Hepatocyte (in vitro differentiated cells): ENCODE measurements around the gene CCDC201. TPM values are rescaled to one million over a fixed set of nuclear protein-coding genes. Genes with fewer than 3 reads are reported as not detected.

Experiments used
- DNase-seq: peaks from one replicate; pipeline ENCODE4 v3.0.0-alpha.2; 2016; ENCODE audit warnings: low spot score
- H2AFZ ChIP-seq: fragments of 200-600 bp; sonication (generic); 2 replicates; pipeline ENCODE4 v1.6.0; 2016; ENCODE audit warnings: antibody characterized with exemption, mild to moderate bottlenecking
- H3K27ac ChIP-seq: fragments of 200-600 bp; sonication (generic); 2 replicates; pipeline ENCODE4 v1.5.1; 2016; ENCODE audit warnings: mild to moderate bottlenecking
- H3K27me3 ChIP-seq: fragments of 200-600 bp; sonication (generic); 2 replicates; pipeline ENCODE4 v1.6.1; 2016
- H3K36me3 ChIP-seq: fragments of 200-600 bp; sonication (generic); replicated peaks from 2 replicates; pipeline ENCODE4 v1.5.1; 2016; ENCODE audit warnings: low read depth; ENCODE audit not compliant: insufficient read depth
- H3K4me1 ChIP-seq: fragments of 200-600 bp; sonication (generic); 2 replicates; pipeline ENCODE4 v1.5.1; 2016; ENCODE audit warnings: mild to moderate bottlenecking, moderate library complexity; ENCODE audit not compliant: insufficient read depth
- H3K4me2 ChIP-seq: fragments of 200-600 bp; sonication (generic); 2 replicates; pipeline ENCODE4 v1.6.0; 2016
- H3K4me3 ChIP-seq: fragments of 200-600 bp; sonication (generic); 2 replicates; pipeline ENCODE4 v1.5.1; 2016; ENCODE audit warnings: mild to moderate bottlenecking
- H3K79me2 ChIP-seq: fragments of 200-600 bp; sonication (generic); 2 replicates; pipeline ENCODE4 v1.6.0; 2017; ENCODE audit warnings: mild to moderate bottlenecking
- H3K9me2 ChIP-seq: fragments of 200-600 bp; sonication (generic); replicated peaks from 2 replicates; pipeline ENCODE4 v1.6.0; 2017; ENCODE audit warnings: mild to moderate bottlenecking; ENCODE audit not compliant: insufficient read depth
- H3K9me3 ChIP-seq: fragments of 200-600 bp; sonication (generic); 2 replicates; pipeline ENCODE4 v1.5.1; 2016; ENCODE audit warnings: low read depth, mild to moderate bottlenecking
- H4K20me1 ChIP-seq: fragments of 200-600 bp; sonication (generic); 2 replicates; pipeline ENCODE4 v1.6.0; 2016; ENCODE audit warnings: mild to moderate bottlenecking; ENCODE audit not compliant: insufficient read depth, poor library complexity, severe bottlenecking
- EZH2 ChIP-seq: fragments of 200-600 bp; sonication (generic); IDR thresholded peaks from 2 replicates; pipeline ENCODE4 v1.6.1; 2016; ENCODE audit warnings: antibody characterized with exemption, mild to moderate bottlenecking, borderline replicate concordance
- EZH2phosphoT487 ChIP-seq: fragments of 200-600 bp; sonication (generic); IDR thresholded peaks from one replicate; pipeline ENCODE4 v1.6.1; 2018; ENCODE audit warnings: antibody characterized with exemption, mild to moderate bottlenecking, low read depth, moderate library complexity; ENCODE audit not compliant: unreplicated experiment, severe bottlenecking
- WGBS: methylation state at CpG from one replicate; pipeline ENCODE4 v1.1.6; 2016; ENCODE audit warnings: low lambda C conversion rate; ENCODE audit errors: missing lambda C conversion rate; 5-methylcytosine and 5-hydroxymethylcytosine counted together
- polyA plus RNA-seq: library from polyadenylated mRNA; unstranded; fragments of >200 nt; fragmentation: Nextera tagmentation; extraction: Ambion mirVana; gene quantifications from 2 replicates; pipeline ENCODE4 v1.2.1, GENCODE V29; 2016
- total RNA-seq: library from RNA; depleted of rRNA; stranded (reverse); fragments of >200 nt; gene quantifications from 2 replicates; pipeline ENCODE4 v1.2.3, GENCODE V29; 2014
- TF ChIP-seq, protein P1 (sequence below): fragments of 200-600 bp; sonication (generic); IDR thresholded peaks from 2 replicates; pipeline ENCODE4 v1.5.1; 2016; ENCODE audit warnings: antibody characterized with exemption, mild to moderate bottlenecking; ENCODE audit not compliant: poor library complexity

CCDC201 gene
- total and polyA plus RNA-seq, 2 experiments from 2014 or later = not detected

DNA sequence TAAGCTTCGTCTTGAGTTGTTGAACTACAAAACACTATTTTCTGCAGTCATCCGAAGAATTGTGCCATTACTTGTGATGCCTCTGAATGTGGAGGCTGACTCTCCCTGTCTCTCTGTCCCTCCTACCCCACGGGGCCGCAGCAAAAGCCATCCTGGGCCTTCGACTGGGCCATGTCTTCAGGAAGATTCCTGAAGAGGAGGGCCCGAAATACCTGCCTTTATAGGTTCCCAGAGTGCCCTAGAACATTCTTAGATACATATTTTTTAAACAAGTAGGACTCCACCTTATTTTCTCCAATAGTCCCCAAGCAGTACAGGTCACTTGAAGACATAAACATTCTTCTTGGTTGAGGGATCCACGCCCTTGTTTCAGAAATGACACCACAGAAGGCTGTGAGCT, 40.1 kb upstream of the CCDC201 start:
- no peaks in the 10 kb centered on the region for H3K9me2 ChIP-seq
- H3K27ac ChIP-seq = no peak overlapping the region
- peaks cover 2% of the 10 kb centered on the region for H3K27me3 ChIP-seq
- no peaks in the 10 kb centered on the region for H3K9me3 ChIP-seq
- H3K4me1 ChIP-seq = no peaks in the 10 kb centered on the region
- H2AFZ ChIP-seq = no peak overlapping the region
- H3K4me2 ChIP-seq = no peak overlapping the region
- WGBS = 87% methylated on average over 7 of the region's 7 CpGs
- no peaks in the 10 kb centered on the region for H3K36me3 ChIP-seq
- H4K20me1 ChIP-seq = peaks cover 9% of the 10 kb centered on the region
- no peak for DNase-seq
- TF ChIP-seq, protein P1, sequence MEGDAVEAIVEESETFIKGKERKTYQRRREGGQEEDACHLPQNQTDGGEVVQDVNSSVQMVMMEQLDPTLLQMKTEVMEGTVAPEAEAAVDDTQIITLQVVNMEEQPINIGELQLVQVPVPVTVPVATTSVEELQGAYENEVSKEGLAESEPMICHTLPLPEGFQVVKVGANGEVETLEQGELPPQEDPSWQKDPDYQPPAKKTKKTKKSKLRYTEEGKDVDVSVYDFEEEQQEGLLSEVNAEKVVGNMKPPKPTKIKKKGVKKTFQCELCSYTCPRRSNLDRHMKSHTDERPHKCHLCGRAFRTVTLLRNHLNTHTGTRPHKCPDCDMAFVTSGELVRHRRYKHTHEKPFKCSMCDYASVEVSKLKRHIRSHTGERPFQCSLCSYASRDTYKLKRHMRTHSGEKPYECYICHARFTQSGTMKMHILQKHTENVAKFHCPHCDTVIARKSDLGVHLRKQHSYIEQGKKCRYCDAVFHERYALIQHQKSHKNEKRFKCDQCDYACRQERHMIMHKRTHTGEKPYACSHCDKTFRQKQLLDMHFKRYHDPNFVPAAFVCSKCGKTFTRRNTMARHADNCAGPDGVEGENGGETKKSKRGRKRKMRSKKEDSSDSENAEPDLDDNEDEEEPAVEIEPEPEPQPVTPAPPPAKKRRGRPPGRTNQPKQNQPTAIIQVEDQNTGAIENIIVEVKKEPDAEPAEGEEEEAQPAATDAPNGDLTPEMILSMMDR = no peak
- TF ChIP-seq EZH2 = no peak
- TF ChIP-seq EZH2phosphoT487 = no peak
- H3K79me2 ChIP-seq = peaks cover 3% of the 10 kb centered on the region
- no peak overlapping the region for H3K4me3 ChIP-seq

DNA sequence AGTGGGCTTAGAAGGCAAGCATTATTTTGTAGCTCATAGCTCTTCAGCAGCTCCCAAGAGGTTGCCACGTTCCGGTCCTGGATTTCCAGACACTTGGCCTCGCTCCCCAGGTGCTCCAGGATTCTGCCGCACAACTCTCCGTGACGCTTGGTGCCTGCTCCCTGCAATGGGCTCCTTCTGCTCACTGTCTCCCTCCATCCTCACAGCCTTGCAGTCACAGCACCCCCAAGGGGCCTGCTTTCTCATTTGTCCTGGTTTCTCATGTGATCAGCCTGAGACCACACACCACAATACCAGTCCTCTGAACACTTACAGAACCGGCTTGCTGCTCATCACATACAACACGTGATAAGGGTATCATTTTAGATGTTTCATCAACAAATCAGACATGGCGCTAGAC, 38.4 kb upstream of the CCDC201 start:
- Histone ChIP-seq H3K9me2 (no peaks in the 10 kb centered on the region), H2AFZ (no peak overlapping the region), H3K9me3 (no peaks in the 10 kb centered on the region), H3K4me1 (no peaks in the 10 kb centered on the region), H3K4me3 (no peak overlapping the region), H3K79me2 (no peaks in the 10 kb centered on the region), H3K4me2 (no peak overlapping the region), H3K27me3 (no peaks in the 10 kb centered on the region), H3K36me3 (no peaks in the 10 kb centered on the region), H4K20me1 (peaks cover 7% of the 10 kb centered on the region), H3K27ac (no peak overlapping the region)
- DNase-seq = no peak
- 86% methylated on average over 9 of the region's 9 CpGs for WGBS
- TF ChIP-seq EZH2phosphoT487 = no peak
- TF ChIP-seq, protein P1 = no peak

DNA sequence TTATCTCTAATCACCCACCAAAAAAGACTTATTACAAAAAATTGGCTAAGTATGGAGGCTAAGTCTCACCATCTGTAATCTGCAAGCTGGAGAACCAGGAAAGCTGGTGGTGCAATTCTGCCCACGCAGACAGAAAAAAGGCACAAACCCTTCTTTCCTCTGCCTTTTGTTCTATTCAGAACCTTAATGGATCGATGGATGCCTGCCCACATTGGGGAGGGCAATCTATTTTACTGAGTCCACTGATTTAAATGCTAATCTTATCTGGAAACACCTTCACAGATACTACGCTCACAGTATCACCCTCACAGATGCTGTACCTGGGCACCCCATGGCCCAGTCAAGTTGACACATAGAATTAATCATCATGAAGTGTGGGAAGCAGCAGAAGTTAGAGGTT, 38.0 kb upstream of the CCDC201 start:
- Histone ChIP-seq H3K4me3 (no peak overlapping the region), H3K4me1 (no peaks in the 10 kb centered on the region), H3K4me2 (no peak overlapping the region), H4K20me1 (peaks cover 4% of the 10 kb centered on the region), H3K36me3 (no peaks in the 10 kb centered on the region), H2AFZ (no peak overlapping the region), H3K27me3 (no peaks in the 10 kb centered on the region), H3K9me3 (no peaks in the 10 kb centered on the region), H3K79me2 (no peaks in the 10 kb centered on the region), H3K9me2 (no peaks in the 10 kb centered on the region), H3K27ac (no peak overlapping the region)
- DNase-seq = no peak
- WGBS = 91% methylated on average over 3 of the region's 3 CpGs
- TF ChIP-seq EZH2phosphoT487 (no peak), EZH2 (no peak)
- TF ChIP-seq, protein P1 = no peak

DNA sequence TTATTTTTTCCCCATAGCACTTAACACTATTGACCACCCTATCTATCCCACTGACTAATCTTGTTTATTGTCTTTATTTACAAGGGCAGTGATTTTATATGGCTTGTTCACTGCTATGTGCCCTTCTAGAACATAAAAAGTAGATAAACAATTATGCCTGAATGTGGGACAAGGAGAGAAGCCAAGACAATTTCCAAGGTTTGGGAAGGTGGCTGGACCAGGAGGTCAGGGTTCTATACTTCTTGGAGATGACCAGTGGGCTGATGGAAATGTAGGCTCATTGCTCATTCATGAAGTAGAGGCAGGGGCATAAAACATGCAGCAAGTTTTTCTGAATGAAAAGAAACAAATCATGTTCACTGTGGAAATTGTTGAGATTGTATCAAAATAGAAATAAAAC, 36.7 kb upstream of the CCDC201 start:
- DNase-seq = no peak
- no peak overlapping the region for H3K27ac ChIP-seq
- H3K4me3 ChIP-seq = no peak overlapping the region
- no peak overlapping the region for H3K4me2 ChIP-seq
- no peaks in the 10 kb centered on the region for H3K9me2 ChIP-seq
- no peaks in the 10 kb centered on the region for H3K79me2 ChIP-seq
- H4K20me1 ChIP-seq = peaks cover 4% of the 10 kb centered on the region
- no peaks in the 10 kb centered on the region for H3K4me1 ChIP-seq
- H2AFZ ChIP-seq = no peak overlapping the region
- no peaks in the 10 kb centered on the region for H3K36me3 ChIP-seq
- TF ChIP-seq, protein P1 = no peak
- TF ChIP-seq EZH2phosphoT487 (no peak), EZH2 (no peak)
- H3K9me3 ChIP-seq = no peaks in the 10 kb centered on the region
- H3K27me3 ChIP-seq = no peaks in the 10 kb centered on the region
